ENCODE data around the gene SFSWAP.
A peak's percentile ranks its signal among the peaks of the same experiment; 100 is the strongest.
"Not testable (repeated sequence)": the region's sequence is repeated elsewhere in the genome, so short reads cannot be mapped to it uniquely, and the experiment has no call there.

Gene SFSWAP

GRCh38 chr12:131736446-131737149, 25.7 kb downstream of the SFSWAP start:
- DNase-seq = no peak

GRCh38 chr12:131737150-131737827, 26.4 kb downstream of the SFSWAP start:
- peak; percentile 58 for DNase-seq

- no peak for DNase-seq
These were observed 27.3 kb downstream of the SFSWAP start for GRCh38 chr12:131738196-131738595.

DNA sequence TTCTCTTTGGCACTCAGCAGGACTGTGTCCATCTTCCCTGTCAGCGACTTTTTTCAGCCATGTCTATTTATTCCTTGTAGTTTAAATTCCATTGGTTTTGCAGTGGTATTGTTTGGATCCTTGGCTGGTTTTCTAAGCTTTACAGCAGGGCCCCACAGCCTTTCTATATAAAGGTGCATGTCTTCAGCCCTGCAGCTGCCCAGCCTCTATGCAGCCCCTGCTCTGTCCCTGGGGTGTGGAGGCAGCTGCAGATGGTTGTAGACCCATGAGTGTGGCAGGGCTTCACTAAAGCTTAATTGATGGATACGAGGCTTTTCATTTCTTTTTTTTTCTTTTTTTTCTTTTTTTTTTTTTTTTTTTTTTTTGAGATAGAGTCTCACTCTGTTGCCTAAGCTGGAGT, 29.7 kb downstream of the SFSWAP start:
- no peak for DNase-seq

GRCh38 chr12:131742761-131743160, 31.9 kb downstream of the SFSWAP start:
- DNase-seq = not testable (repeated sequence)

GRCh38 chr12:131743410-131743809, 32.5 kb downstream of the SFSWAP start:
- not testable (repeated sequence) for DNase-seq

GRCh38 chr12:131743880-131744279, 33.0 kb downstream of the SFSWAP start:
- DNase-seq = not testable (repeated sequence)

DNA sequence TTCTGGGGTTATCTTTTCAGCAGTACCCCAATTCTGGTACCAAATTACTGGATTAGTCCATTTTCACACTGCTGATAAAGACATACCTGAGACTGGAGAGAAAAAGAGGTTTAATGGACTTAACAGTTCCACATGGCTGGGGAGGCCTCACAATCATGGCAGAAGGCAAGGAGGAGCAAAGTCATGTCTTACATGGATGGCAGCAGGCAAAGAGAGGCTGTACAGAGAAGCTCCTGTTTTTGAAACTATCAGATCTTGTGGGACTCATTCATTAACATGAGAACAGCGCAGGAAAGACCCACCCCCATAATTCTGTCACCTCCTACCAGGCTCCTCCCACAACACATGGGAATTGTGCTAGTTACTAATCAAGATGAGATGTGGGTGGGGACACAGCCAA, 33.8 kb downstream of the SFSWAP start:
- DNase-seq = not testable (repeated sequence)

DNA sequence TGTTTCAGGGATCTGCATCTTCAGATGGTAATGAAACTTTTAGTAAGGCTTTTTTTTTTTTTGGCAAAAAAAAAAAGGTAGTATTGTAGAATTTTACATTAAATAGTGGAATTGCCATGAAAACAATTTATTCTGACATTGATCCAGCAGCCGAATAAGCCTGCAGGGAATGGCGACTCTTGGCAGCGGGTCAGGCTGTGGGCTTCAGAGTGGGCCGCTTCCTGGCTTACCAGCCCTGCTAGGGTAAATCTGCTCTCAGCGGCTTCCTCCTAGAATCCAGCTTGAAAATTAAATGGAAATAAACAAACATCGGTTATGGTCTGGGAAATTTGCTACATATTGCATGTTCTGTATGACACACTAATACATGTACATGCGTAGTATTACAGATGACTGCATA, 34.8 kb downstream of the SFSWAP start:
- no peak for DNase-seq

GRCh38 chr12:131747276-131748177, 36.6 kb downstream of the SFSWAP start:
- no peak for DNase-seq

- DNase-seq = no peak
These were observed 38.9 kb downstream of the SFSWAP start for GRCh38 chr12:131749618-131750315.

DNA sequence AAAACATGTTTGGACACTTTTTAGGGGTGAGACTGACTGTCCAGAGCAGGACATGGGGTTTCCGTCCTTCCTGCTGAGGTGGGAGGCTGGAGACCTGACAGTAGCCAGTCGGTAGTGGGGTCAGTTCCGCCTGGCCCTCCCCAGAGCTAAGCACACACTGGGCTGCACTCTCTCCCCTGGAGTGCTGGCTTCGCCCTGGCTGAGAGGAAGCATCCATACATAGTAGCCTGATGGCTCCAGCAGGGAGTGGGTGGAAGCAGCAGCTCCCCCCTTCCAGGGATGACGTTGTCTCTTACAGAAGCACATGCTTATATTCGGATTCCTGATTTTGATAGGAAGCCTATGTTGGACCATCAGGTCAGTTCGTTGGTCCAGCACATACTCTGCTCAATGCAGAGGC, 40.4 kb downstream of the SFSWAP start:
- no peak for DNase-seq

GRCh38 chr12:131752451-131752850, 41.6 kb downstream of the SFSWAP start:
- no peak for DNase-seq

DNA sequence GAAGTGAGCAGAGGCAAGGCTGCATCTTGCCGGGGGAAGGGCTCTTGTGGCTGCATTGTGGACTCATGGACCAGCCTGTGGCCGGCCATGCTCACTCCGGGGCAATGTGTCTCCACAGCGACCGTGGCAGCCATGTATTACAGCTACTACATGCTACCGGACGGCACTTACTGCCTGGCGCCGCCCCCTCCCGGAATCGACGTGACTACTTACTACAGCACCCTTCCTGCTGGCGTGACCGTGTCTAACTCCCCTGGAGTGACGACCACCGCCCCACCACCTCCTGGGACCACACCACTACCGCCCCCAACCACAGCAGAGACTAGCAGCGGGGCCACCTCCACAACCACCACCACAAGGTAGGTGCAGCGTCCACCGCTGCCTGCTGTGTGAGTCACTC, 42.1 kb downstream of the SFSWAP start:
- no peak for DNase-seq

DNA sequence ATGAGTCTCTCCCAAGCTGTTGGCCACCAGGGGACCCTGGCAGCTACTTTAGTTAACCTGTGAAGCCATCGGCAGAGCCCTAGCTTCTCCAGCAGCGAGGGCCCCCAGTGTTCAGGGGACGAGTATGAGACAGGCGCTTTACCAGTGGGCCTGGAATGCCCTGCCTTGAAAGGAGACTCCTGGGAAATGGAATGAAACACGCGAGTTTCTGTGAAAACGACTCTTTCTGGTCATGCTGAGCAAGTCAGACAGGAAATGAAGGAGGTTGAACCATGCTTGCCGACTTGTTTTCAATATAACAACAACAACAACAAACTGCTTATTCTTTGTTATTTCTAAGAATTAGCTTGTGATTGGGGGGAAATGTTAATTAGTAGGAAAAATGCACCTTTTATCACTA, 42.9 kb downstream of the SFSWAP start:
- no peak for DNase-seq

DNA sequence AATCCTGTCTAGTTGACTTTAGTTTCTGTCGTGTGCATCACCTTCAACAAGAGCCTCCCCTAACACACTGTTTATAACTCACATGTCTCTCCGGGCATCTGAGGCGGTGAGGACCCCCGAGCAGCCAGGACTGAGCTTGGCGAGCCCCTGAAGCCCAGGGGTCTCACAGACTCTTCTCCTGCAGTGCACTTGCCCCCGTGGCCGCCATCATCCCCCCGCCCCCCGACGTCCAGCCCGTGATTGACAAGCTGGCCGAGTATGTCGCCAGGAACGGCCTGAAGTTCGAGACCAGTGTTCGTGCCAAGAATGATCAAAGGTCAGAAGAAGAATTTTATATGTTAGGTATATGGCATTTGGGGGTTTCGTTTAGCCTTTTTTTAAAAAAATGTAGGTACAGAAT, 43.3 kb downstream of the SFSWAP start:
- DNase-seq = no peak

DNA sequence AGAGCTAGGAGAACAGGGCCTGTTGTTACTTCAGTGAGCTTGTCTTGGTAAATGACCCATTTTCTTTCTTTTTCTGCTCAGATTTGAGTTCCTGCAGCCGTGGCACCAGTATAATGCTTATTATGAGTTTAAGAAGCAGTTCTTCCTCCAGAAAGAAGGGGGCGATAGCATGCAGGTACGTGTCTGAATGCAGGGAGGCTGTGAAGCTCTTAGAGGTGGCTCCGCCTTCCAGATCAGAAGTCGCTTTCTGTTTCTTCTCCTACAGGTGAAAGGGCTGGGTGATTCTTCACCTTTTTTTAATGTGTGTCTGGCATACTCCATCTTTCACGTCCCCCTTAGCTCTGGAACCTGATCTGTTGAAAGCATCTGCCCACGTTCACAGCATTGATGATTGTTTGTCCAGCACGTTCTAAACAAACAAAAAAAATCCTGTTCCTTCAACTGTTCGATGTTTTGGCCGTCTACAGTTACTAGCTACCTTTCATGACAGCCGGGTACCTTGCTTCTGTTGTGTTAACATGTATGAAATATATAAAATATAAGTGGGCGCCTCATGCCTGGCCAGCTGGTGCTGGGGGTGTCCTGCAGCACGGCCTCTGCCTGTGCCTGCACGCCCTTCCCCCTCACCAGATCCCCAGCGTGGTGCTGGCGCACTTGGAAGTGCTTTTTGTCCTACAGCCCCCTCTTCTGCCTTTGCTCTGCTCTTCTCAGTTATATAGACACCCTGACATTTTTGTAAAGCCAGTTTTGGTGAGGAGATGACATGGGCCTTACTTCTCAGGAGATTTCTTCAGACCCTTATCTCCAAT, 44.6 kb downstream of the SFSWAP start:
- DNase-seq = peak; percentile 17

GRCh38 chr12:131756441-131756840, 45.6 kb downstream of the SFSWAP start:
- DNase-seq = no peak

- no peak for DNase-seq
These were observed 46.2 kb downstream of the SFSWAP start for GRCh38 chr12:131757111-131757510.

GRCh38 chr12:131758016-131758739, 47.3 kb downstream of the SFSWAP start:
- no peak for DNase-seq

DNA sequence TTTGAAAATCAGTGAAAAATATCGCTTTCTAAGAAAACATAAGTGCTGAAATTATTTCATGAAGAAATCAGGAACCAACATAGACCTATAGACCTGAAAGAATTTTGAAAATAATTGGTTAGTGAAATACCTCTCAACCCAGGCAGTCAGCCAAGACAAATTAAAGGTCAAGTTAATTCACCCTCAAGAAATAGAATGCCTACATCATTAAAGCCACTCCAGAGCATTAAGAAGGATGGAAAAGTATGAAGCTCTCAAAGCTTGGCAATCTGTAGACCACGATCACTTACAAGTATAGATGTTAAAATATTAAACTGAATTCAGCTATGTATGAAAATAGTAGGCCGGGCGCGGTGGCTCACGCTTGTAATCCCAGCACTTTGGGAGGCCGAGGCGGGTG, 48.3 kb downstream of the SFSWAP start:
- DNase-seq = no peak
